ENCODE data around the gene RPRD2.

GRCh38 chr1:150397392-150398032, 33.6 kb downstream of the RPRD2 start:
- no peak for TF ChIP-seq CTCF (IDR thresholded peaks at IDR 0.05; ENCODE audit: poor library complexity, severe bottlenecking)
- no peak for TF ChIP-seq EZH2 (IDR thresholded peaks at IDR 0.05; ENCODE audit: borderline replicate concordance, insufficient read depth, low read length, poor library complexity, severe bottlenecking)
